NB4 (cell line): ENCODE results near the gene TAS1R2.

Experiments used
- CTCF ChIP-seq: IDR thresholded peaks from one replicate; pipeline ENCODE4 v1.5.1; 2012; ENCODE audit warnings: low read depth, low read length
- MYC ChIP-seq: IDR thresholded peaks from 2 replicates; pipeline ENCODE4 v1.6.1; 2011; ENCODE audit warnings: low read depth, low read length
- POLR2A ChIP-seq: IDR thresholded peaks from 2 replicates; pipeline ENCODE4 v1.6.1; 2011; ENCODE audit warnings: mild to moderate bottlenecking; ENCODE audit not compliant: insufficient read length; ENCODE audit errors: extremely low read depth

GRCh38 chr1:18798946-18799345 lies 60.5 kb downstream of the TAS1R2 start:
- TF ChIP-seq CTCF (no peak), POLR2A (no peak), MYC (no peak)
